ENCODE data around the gene PERM1.

DNA sequence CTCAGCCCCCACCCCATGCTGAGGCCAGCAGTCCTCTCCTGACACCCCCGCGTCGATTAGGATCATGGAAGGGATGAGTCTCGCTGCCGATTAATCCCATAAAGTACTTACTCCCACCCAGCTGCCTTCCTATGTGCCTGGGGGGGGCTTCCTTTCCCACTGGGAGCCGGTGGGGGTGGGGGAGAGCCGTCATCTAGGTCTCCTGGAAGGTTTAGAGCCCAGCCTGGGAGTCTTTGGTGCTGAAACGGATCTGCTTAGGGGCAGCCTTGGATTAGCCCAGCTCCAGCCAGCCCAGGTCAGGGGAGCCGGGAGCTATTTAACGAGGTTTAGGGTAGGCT, 48.3 kb downstream of the PERM1 start:
- TF ChIP-seq, protein P1, sequence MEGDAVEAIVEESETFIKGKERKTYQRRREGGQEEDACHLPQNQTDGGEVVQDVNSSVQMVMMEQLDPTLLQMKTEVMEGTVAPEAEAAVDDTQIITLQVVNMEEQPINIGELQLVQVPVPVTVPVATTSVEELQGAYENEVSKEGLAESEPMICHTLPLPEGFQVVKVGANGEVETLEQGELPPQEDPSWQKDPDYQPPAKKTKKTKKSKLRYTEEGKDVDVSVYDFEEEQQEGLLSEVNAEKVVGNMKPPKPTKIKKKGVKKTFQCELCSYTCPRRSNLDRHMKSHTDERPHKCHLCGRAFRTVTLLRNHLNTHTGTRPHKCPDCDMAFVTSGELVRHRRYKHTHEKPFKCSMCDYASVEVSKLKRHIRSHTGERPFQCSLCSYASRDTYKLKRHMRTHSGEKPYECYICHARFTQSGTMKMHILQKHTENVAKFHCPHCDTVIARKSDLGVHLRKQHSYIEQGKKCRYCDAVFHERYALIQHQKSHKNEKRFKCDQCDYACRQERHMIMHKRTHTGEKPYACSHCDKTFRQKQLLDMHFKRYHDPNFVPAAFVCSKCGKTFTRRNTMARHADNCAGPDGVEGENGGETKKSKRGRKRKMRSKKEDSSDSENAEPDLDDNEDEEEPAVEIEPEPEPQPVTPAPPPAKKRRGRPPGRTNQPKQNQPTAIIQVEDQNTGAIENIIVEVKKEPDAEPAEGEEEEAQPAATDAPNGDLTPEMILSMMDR (IDR thresholded peaks at IDR 0.05; ENCODE audit: low read length): no peak
- no peak for TF ChIP-seq EZH2 (IDR thresholded peaks at IDR 0.05; ENCODE audit: borderline replicate concordance, low read length)

Measured in OCI-LY1 (cell line).